ENCODE measurements around the gene NKX2-2.

The NKX2-2 gene

GRCh38 chr20:21501184-21501583 lies 12.7 kb downstream of the NKX2-2 start:
- Histone ChIP-seq H3K4me3 (ENCODE audit: low read depth, low read length) (no peak overlapping the region), H3K27ac (ENCODE audit: extremely low read depth, low read depth, low read length) (no peak overlapping the region), H3K36me3 (ENCODE audit: control insufficient read depth in 2 of 2, insufficient read depth in 1 of 2, low read length in 2 of 2) (peaks cover 5 to 51% of the 10 kb centered on the region in 2 experiments; a peak in 2 of 3 replicates), H3K4me1 (ENCODE audit: control insufficient read depth, insufficient read depth, low read length) (no peaks in the 10 kb centered on the region; the same call in 1 of the 2 replicates), H3K9me3 (ENCODE audit: control insufficient read depth, insufficient read depth, low read depth, low read length) (no peaks in the 10 kb centered on the region)
- CTCF ChIA-PET: interaction anchor here (1.1 to 7.7 kb wide), 3 partner anchors 265 to 664 kb away, joined by 4 to 150 read pairs (median 59); no protein-coding TSS in a partner anchor
- POLR2A ChIA-PET: no interaction called here
- TF ChIP-seq ZNF37A (tag by site-specific recombination; IDR thresholded peaks at IDR 0.05): no peak
- TF ChIP-seq ZNF404 (tag by site-specific recombination; IDR thresholded peaks at IDR 0.05): no peak
- no peak for TF ChIP-seq ZFP3 (tag by site-specific recombination; IDR thresholded peaks at IDR 0.05; ENCODE audit: low read depth)
- no peak for TF ChIP-seq ZNF366 (tag by site-specific recombination; conservative IDR thresholded peaks at IDR 0.05)
- no peak for TF ChIP-seq ZNF311 (tag by site-specific recombination; IDR thresholded peaks at IDR 0.05; ENCODE audit: borderline replicate concordance)
- TF ChIP-seq ZBTB44 (tag by site-specific recombination; IDR thresholded peaks at IDR 0.05): no peak
- TF ChIP-seq ZNF157 (tag by site-specific recombination; IDR thresholded peaks at IDR 0.05): no peak
- TF ChIP-seq, protein P1, sequence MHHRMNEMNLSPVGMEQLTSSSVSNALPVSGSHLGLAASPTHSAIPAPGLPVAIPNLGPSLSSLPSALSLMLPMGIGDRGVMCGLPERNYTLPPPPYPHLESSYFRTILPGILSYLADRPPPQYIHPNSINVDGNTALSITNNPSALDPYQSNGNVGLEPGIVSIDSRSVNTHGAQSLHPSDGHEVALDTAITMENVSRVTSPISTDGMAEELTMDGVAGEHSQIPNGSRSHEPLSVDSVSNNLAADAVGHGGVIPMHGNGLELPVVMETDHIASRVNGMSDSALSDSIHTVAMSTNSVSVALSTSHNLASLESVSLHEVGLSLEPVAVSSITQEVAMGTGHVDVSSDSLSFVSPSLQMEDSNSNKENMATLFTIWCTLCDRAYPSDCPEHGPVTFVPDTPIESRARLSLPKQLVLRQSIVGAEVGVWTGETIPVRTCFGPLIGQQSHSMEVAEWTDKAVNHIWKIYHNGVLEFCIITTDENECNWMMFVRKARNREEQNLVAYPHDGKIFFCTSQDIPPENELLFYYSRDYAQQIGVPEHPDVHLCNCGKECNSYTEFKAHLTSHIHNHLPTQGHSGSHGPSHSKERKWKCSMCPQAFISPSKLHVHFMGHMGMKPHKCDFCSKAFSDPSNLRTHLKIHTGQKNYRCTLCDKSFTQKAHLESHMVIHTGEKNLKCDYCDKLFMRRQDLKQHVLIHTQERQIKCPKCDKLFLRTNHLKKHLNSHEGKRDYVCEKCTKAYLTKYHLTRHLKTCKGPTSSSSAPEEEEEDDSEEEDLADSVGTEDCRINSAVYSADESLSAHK (tag by site-specific recombination; IDR thresholded peaks at IDR 0.05): no peak
- TF ChIP-seq ZNF596 (tag by site-specific recombination; IDR thresholded peaks at IDR 0.05): no peak
- TF ChIP-seq ZSCAN16 (tag by site-specific recombination; IDR thresholded peaks at IDR 0.05): no peak
- no peak for TF ChIP-seq ZIC2 (tag by site-specific recombination; IDR thresholded peaks at IDR 0.05)
- TF ChIP-seq ZNF175 (tag by site-specific recombination; IDR thresholded peaks at IDR 0.05): no peak
- TF ChIP-seq ZNF501 (tag by site-specific recombination; IDR thresholded peaks at IDR 0.05): no peak
- TF ChIP-seq, protein P2, sequence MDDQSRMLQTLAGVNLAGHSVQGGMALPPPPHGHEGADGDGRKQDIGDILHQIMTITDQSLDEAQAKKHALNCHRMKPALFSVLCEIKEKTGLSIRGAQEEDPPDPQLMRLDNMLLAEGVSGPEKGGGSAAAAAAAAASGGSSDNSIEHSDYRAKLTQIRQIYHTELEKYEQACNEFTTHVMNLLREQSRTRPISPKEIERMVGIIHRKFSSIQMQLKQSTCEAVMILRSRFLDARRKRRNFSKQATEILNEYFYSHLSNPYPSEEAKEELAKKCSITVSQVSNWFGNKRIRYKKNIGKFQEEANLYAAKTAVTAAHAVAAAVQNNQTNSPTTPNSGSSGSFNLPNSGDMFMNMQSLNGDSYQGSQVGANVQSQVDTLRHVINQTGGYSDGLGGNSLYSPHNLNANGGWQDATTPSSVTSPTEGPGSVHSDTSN (CRISPR knock-in tag; IDR thresholded peaks at IDR 0.05): no peak
- no peak for TF ChIP-seq ZNF701 (tag by site-specific recombination; IDR thresholded peaks at IDR 0.05)
- no peak for TF ChIP-seq SCRT1 (tag by site-specific recombination; IDR thresholded peaks at IDR 0.05; ENCODE audit: borderline replicate concordance)
- no peak for TF ChIP-seq YY2 (tag by site-specific recombination; IDR thresholded peaks at IDR 0.05)

GRCh38 chr20:21500599-21500998 lies 13.3 kb downstream of the NKX2-2 start:
- Histone ChIP-seq H3K4me3 (ENCODE audit: low read depth, low read length) (no peak overlapping the region), H3K36me3 (ENCODE audit: control insufficient read depth in 2 of 2, insufficient read depth in 1 of 2, low read length in 2 of 2) (peaks cover 5 to 51% of the 10 kb centered on the region in 2 experiments; a peak in 2 of 3 replicates), H3K27ac (ENCODE audit: extremely low read depth, low read depth, low read length) (no peak overlapping the region), H3K9me3 (ENCODE audit: control insufficient read depth, insufficient read depth, low read depth, low read length) (no peaks in the 10 kb centered on the region), H3K4me1 (ENCODE audit: control insufficient read depth, insufficient read depth, low read length) (no peaks in the 10 kb centered on the region; the same call in 1 of the 2 replicates)
- TF ChIP-seq ZNF146 (tag by site-specific recombination; IDR thresholded peaks at IDR 0.05): no peak
- no peak for TF ChIP-seq ZBTB48 (tag by site-specific recombination; IDR thresholded peaks at IDR 0.05)
- TF ChIP-seq ZNF785 (tag by site-specific recombination; IDR thresholded peaks at IDR 0.05): no peak
- TF ChIP-seq ZNF404 (tag by site-specific recombination; IDR thresholded peaks at IDR 0.05): no peak
- TF ChIP-seq, protein P3, sequence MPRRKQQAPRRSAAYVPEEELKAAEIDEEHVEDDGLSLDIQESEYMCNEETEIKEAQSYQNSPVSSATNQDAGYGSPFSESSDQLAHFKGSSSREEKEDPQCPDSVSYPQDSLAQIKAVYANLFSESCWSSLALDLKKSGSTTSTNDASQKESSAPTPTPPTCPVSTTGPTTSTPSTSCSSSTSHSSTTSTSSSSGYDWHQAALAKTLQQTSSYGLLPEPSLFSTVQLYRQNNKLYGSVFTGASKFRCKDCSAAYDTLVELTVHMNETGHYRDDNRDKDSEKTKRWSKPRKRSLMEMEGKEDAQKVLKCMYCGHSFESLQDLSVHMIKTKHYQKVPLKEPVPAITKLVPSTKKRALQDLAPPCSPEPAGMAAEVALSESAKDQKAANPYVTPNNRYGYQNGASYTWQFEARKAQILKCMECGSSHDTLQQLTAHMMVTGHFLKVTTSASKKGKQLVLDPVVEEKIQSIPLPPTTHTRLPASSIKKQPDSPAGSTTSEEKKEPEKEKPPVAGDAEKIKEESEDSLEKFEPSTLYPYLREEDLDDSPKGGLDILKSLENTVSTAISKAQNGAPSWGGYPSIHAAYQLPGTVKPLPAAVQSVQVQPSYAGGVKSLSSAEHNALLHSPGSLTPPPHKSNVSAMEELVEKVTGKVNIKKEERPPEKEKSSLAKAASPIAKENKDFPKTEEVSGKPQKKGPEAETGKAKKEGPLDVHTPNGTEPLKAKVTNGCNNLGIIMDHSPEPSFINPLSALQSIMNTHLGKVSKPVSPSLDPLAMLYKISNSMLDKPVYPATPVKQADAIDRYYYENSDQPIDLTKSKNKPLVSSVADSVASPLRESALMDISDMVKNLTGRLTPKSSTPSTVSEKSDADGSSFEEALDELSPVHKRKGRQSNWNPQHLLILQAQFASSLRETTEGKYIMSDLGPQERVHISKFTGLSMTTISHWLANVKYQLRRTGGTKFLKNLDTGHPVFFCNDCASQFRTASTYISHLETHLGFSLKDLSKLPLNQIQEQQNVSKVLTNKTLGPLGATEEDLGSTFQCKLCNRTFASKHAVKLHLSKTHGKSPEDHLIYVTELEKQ (tag by site-specific recombination; IDR thresholded peaks at IDR 0.05; ENCODE audit: borderline replicate concordance): no peak
- no peak for TF ChIP-seq OSR2 (tag by site-specific recombination; IDR thresholded peaks at IDR 0.05)
- no peak for TF ChIP-seq ZNF596 (tag by site-specific recombination; IDR thresholded peaks at IDR 0.05)
- TF ChIP-seq ZSCAN30 (tag by site-specific recombination; IDR thresholded peaks at IDR 0.05): no peak
- TF ChIP-seq ZNF223 (tag by site-specific recombination; IDR thresholded peaks at IDR 0.05): no peak
- TF ChIP-seq ZNF350 (tag by site-specific recombination; IDR thresholded peaks at IDR 0.05): no peak
- POLR2A ChIA-PET: no interaction called here
- CTCF ChIA-PET: interaction anchor here (0.5 to 7.7 kb wide), 3 partner anchors 264 to 663 kb away, joined by 3 to 150 read pairs (median 3); no protein-coding TSS in a partner anchor
